ENCODE results near the gene FOCAD.

- no peak for TF ChIP-seq CTCF (IDR thresholded peaks at IDR 0.05)
- no peak for TF ChIP-seq EZH2 (IDR thresholded peaks at IDR 0.05)
- no peak for TF ChIP-seq EZH2phosphoT487 (IDR thresholded peaks at IDR 0.05)
These were observed 266.6 kb downstream of the FOCAD start for GRCh38 chr9:20950707-20951106.

Measured in neural progenitor cell (in vitro differentiated cells).